ENCODE data around the gene RUNX3. TPM values are rescaled to one million over a fixed set of nuclear protein-coding genes. Genes with fewer than 3 reads are reported as not detected.

Gene RUNX3
- total and polyA plus RNA-seq, 2 of the 8 experiments (the other 6 are each of a cell fraction or from before 2014, with no cell fraction given): 0.62 to 0.82 TPM

DNA sequence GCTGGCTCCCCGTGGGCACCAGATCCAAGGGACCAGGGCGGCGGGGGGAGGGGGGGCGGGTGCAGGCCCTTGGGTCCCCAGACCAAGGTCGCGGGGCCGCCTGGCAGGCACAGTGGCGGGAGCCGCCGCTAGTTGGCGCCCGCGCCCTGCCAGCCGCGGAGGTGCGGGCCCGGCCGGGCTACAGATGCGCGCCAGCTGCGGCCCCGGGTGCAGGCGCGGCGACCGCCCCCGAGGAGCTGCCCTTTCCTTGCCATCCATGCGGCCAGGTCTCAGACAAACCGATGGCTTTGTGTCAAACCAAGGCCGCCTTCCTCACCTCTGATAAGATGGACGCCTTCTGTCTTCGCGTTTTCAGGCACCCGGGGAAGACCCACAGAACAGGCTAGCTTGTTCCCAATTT lies 2.2 kb upstream of the RUNX3 start (continued):
- TF ChIP-seq EP300 (IDR thresholded peaks at IDR 0.05; ENCODE audit: borderline replicate concordance in 1 of 2, low read depth in 2 of 2, low read length in 2 of 2) (no peak), GABPA (IDR thresholded peaks at IDR 0.05; ENCODE audit: borderline replicate concordance, insufficient read depth, low read length) (no peak; the same call in 1 of the 2 replicates), JUN (IDR thresholded peaks at IDR 0.05; ENCODE audit: low read depth, low read length) (no peak)

Measured in H1 (cell line).